WTC11 (cell line): ENCODE measurements around the gene TIMM10B. TPM values are rescaled to one million over a fixed set of nuclear protein-coding genes. Genes with fewer than 3 reads are reported as not detected.

Experiments used
- ATAC-seq: fragments of 200-7000 bp; cut with Tn5 transposase; 2 replicates; pipeline ENCODE4 v1.10.0; 2021; ENCODE audit warnings: mild to moderate bottlenecking, moderate library complexity
- CTCF ChIA-PET: fragments of 300-600 bp; sonication (Branson Sonifier 250); formaldehyde crosslinking; loops from one replicate; lab custom pipeline; 2021; ENCODE audit warnings: antibody characterized with exemption; lab: Charles Lee
- POLR2A ChIA-PET: fragments of 350-600 bp; sonication (Branson Sonifier 250); formaldehyde crosslinking; loops from one replicate; lab custom pipeline; 2021; ENCODE audit warnings: antibody characterized with exemption; lab: Charles Lee
- DNase-seq: peaks from one replicate; pipeline ENCODE4 v3.0.0; 2021; ENCODE audit warnings: low spot score
- H3K27ac Mint-ChIP-seq: 2 replicates; pipeline ENCODE4 v1.8.0; 2021; ENCODE audit warnings: mixed read lengths
- H3K27me3 Mint-ChIP-seq: 2 replicates; pipeline ENCODE4 v1.8.0; 2021; ENCODE audit warnings: low read depth, mild to moderate bottlenecking, moderate library complexity, mixed read lengths
- H3K36me3 Mint-ChIP-seq: 2 replicates; pipeline ENCODE4 v1.8.0; 2021; ENCODE audit warnings: mixed read lengths
- H3K4me1 Mint-ChIP-seq: 2 replicates; pipeline ENCODE4 v1.8.0; 2022; ENCODE audit warnings: mixed read lengths
- H3K4me3 Mint-ChIP-seq: 2 replicates; pipeline ENCODE4 v1.8.0; 2021; ENCODE audit warnings: mild to moderate bottlenecking, moderate library complexity, mixed read lengths
- H3K9me3 Mint-ChIP-seq: 2 replicates; pipeline ENCODE4 v1.8.0; 2021; ENCODE audit warnings: mixed read lengths
- ATF1 ChIP-seq: sonication (generic); formaldehyde crosslinking; IDR thresholded peaks from 2 replicates; pipeline ENCODE4 v1.8.1; 2023; ENCODE audit warnings: mild to moderate bottlenecking, moderate library complexity, missing genetic modification reagents
- E2F1 ChIP-seq: sonication (generic); formaldehyde crosslinking; IDR thresholded peaks from 2 replicates; pipeline ENCODE4 v1.8.0; 2022; ENCODE audit warnings: mild to moderate bottlenecking, missing genetic modification reagents
- ELF4 ChIP-seq: sonication (generic); formaldehyde crosslinking; IDR thresholded peaks from 2 replicates; pipeline ENCODE4 v1.8.1; 2022; ENCODE audit warnings: low read depth, mild to moderate bottlenecking, moderate library complexity, missing genetic modification reagents
- EMX1 ChIP-seq: fragments of 250-450 bp; sonication (Bioruptor Pico); IDR thresholded peaks from 2 replicates; pipeline ENCODE4 v1.8.0; 2021; ENCODE audit warnings: mild to moderate bottlenecking
- GABPB1 ChIP-seq: sonication (generic); formaldehyde crosslinking; IDR thresholded peaks from 2 replicates; pipeline ENCODE4 v1.8.1; 2023; ENCODE audit warnings: mild to moderate bottlenecking, missing genetic modification reagents
- NFYB ChIP-seq: sonication (generic); formaldehyde crosslinking; conservative IDR thresholded peaks from 2 replicates; pipeline ENCODE4 v1.8.0; 2022; ENCODE audit warnings: low read depth, missing genetic modification reagents
- PRRX2 ChIP-seq: fragments of 250-450 bp; sonication (Bioruptor Pico); IDR thresholded peaks from 2 replicates; pipeline ENCODE4 v1.8.0; 2021; ENCODE audit warnings: mild to moderate bottlenecking
- SOX15 ChIP-seq: fragments of 250-450 bp; sonication (Bioruptor Pico); IDR thresholded peaks from 2 replicates; pipeline ENCODE4 v1.9.0; 2021; ENCODE audit warnings: mild to moderate bottlenecking
- STAT6 ChIP-seq: sonication (generic); formaldehyde crosslinking; conservative IDR thresholded peaks from 2 replicates; pipeline ENCODE4 v1.8.1; 2023; ENCODE audit warnings: mild to moderate bottlenecking, low read depth, missing genetic modification reagents, moderate library complexity
- TEAD4 ChIP-seq: sonication (generic); formaldehyde crosslinking; IDR thresholded peaks from 2 replicates; pipeline ENCODE4 v1.8.0; 2022; ENCODE audit warnings: mild to moderate bottlenecking, missing genetic modification reagents
- TP53 ChIP-seq: sonication (generic); formaldehyde crosslinking; IDR thresholded peaks from 2 replicates; pipeline ENCODE4 v1.8.1; 2023; ENCODE audit warnings: mild to moderate bottlenecking, missing genetic modification reagents
- ZBTB21 ChIP-seq: sonication (generic); formaldehyde crosslinking; IDR thresholded peaks from 2 replicates; pipeline ENCODE4 v1.8.1; 2023; ENCODE audit warnings: mild to moderate bottlenecking, missing genetic modification reagents, borderline replicate concordance
- ZNF317 ChIP-seq: sonication (generic); formaldehyde crosslinking; IDR thresholded peaks from 2 replicates; pipeline ENCODE4 v1.8.1; 2023; ENCODE audit warnings: low read depth, mild to moderate bottlenecking, moderate library complexity, missing genetic modification reagents, borderline replicate concordance
- ZNF423 ChIP-seq: fragments of 250-450 bp; sonication (Bioruptor Pico); IDR thresholded peaks from 2 replicates; pipeline ENCODE4 v2.1.2; 2022; ENCODE audit warnings: mild to moderate bottlenecking, moderate library complexity
- ZNF671 ChIP-seq: fragments of 250-450 bp; sonication (Bioruptor Pico); IDR thresholded peaks from 2 replicates; pipeline ENCODE4 v1.8.0; 2021; ENCODE audit warnings: mild to moderate bottlenecking
- total RNA-seq: library from RNA; stranded (reverse); gene quantifications from 3 replicates; pipeline ENCODE4 v1.2.3, GENCODE V29; 2021
- TF ChIP-seq, protein P1 (sequence below): sonication (generic); formaldehyde crosslinking; IDR thresholded peaks from 2 replicates; pipeline ENCODE4 v1.8.1; 2023; ENCODE audit warnings: mild to moderate bottlenecking, missing genetic modification reagents, borderline replicate concordance
- TF ChIP-seq, protein P2 (sequence below): sonication (generic); formaldehyde crosslinking; IDR thresholded peaks from 2 replicates; pipeline ENCODE4 v1.8.1; 2023; ENCODE audit warnings: mild to moderate bottlenecking, missing genetic modification reagents, moderate library complexity
- TF ChIP-seq, protein P3 (sequence below): sonication (generic); formaldehyde crosslinking; IDR thresholded peaks from 2 replicates; pipeline ENCODE4 v1.8.1; 2022; ENCODE audit warnings: low read depth, missing genetic modification reagents, borderline replicate concordance
- TF ChIP-seq, protein P4 (sequence below): sonication (generic); formaldehyde crosslinking; IDR thresholded peaks from 2 replicates; pipeline ENCODE4 v1.8.1; 2022; ENCODE audit warnings: missing genetic modification reagents, borderline replicate concordance

Gene TIMM10B
- total RNA-seq, 1 experiment from 2014 or later: 35.8 TPM

DNA sequence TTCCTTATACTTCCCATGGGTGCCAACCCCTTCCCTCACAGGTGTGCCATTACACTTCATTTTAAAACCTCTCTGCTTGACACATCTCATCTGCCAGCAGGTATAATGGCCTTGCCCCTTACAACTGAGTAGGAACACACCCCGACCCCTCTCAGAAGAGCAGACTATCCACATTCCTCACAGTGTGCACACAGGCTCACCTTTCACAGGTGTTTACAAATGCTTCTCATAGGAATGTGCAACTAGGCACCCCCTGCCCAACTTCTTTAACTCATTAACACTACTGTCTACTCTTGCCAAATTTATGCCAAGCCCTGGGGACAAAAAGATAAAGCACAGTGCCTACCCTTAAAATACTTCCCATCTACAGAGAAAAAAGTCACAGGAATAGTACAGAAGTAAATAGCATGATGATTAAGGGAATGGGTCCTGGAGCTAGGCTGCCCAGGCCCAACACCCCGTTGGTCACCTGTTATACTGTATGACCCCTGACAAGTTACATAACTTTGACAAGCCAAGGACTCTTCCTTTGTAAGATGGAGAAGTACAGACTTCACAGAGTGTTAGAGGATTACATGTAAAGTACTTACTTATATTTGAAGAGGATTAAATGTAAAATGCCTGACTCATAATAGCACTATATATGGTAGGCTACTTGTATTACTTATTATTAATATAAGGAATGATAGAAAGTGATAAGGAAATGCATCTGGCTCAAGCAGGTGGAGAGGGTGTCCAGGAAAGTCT is 22.8 kb upstream of the TIMM10B start:
- Mint-ChIP-seq H3K4me1 (no peaks in the 10 kb centered on the region), H3K36me3 (peaks cover 5% of the 10 kb centered on the region; the same call in 1 of the 2 replicates), H3K4me3 (no peak overlapping the region), H3K9me3 (no peaks in the 10 kb centered on the region), H3K27me3 (no peaks in the 10 kb centered on the region), H3K27ac (no peak overlapping the region)
- no peak for DNase-seq
- no peak for ATAC-seq
- CTCF ChIA-PET: interaction anchor here (2.1 kb wide), 1 partner anchor 15 kb away, joined by 8 read pairs; no protein-coding TSS in a partner anchor
- TF ChIP-seq GABPB1 (CRISPR knock-in tag) (no peak), ZNF423 (no peak), ZNF671 (no peak), ATF1 (CRISPR knock-in tag) (no peak), TP53 (no peak), ZBTB21 (CRISPR knock-in tag) (no peak), SOX15 (CRISPR knock-in tag) (no peak), TEAD4 (CRISPR knock-in tag) (no peak), ELF4 (CRISPR knock-in tag) (no peak), ZNF317 (no peak), NFYB (no peak), EMX1 (CRISPR knock-in tag) (no peak), E2F1 (no peak), STAT6 (CRISPR knock-in tag) (no peak), PRRX2 (CRISPR knock-in tag) (no peak)
- TF ChIP-seq, protein P1, sequence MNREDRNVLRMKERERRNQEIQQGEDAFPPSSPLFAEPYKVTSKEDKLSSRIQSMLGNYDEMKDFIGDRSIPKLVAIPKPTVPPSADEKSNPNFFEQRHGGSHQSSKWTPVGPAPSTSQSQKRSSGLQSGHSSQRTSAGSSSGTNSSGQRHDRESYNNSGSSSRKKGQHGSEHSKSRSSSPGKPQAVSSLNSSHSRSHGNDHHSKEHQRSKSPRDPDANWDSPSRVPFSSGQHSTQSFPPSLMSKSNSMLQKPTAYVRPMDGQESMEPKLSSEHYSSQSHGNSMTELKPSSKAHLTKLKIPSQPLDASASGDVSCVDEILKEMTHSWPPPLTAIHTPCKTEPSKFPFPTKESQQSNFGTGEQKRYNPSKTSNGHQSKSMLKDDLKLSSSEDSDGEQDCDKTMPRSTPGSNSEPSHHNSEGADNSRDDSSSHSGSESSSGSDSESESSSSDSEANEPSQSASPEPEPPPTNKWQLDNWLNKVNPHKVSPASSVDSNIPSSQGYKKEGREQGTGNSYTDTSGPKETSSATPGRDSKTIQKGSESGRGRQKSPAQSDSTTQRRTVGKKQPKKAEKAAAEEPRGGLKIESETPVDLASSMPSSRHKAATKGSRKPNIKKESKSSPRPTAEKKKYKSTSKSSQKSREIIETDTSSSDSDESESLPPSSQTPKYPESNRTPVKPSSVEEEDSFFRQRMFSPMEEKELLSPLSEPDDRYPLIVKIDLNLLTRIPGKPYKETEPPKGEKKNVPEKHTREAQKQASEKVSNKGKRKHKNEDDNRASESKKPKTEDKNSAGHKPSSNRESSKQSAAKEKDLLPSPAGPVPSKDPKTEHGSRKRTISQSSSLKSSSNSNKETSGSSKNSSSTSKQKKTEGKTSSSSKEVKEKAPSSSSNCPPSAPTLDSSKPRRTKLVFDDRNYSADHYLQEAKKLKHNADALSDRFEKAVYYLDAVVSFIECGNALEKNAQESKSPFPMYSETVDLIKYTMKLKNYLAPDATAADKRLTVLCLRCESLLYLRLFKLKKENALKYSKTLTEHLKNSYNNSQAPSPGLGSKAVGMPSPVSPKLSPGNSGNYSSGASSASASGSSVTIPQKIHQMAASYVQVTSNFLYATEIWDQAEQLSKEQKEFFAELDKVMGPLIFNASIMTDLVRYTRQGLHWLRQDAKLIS (CRISPR knock-in tag): no peak
- TF ChIP-seq, protein P2, sequence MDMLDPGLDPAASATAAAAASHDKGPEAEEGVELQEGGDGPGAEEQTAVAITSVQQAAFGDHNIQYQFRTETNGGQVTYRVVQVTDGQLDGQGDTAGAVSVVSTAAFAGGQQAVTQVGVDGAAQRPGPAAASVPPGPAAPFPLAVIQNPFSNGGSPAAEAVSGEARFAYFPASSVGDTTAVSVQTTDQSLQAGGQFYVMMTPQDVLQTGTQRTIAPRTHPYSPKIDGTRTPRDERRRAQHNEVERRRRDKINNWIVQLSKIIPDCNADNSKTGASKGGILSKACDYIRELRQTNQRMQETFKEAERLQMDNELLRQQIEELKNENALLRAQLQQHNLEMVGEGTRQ (CRISPR knock-in tag): no peak
- TF ChIP-seq, protein P3, sequence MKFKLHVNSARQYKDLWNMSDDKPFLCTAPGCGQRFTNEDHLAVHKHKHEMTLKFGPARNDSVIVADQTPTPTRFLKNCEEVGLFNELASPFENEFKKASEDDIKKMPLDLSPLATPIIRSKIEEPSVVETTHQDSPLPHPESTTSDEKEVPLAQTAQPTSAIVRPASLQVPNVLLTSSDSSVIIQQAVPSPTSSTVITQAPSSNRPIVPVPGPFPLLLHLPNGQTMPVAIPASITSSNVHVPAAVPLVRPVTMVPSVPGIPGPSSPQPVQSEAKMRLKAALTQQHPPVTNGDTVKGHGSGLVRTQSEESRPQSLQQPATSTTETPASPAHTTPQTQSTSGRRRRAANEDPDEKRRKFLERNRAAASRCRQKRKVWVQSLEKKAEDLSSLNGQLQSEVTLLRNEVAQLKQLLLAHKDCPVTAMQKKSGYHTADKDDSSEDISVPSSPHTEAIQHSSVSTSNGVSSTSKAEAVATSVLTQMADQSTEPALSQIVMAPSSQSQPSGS: no peak
- TF ChIP-seq, protein P4, sequence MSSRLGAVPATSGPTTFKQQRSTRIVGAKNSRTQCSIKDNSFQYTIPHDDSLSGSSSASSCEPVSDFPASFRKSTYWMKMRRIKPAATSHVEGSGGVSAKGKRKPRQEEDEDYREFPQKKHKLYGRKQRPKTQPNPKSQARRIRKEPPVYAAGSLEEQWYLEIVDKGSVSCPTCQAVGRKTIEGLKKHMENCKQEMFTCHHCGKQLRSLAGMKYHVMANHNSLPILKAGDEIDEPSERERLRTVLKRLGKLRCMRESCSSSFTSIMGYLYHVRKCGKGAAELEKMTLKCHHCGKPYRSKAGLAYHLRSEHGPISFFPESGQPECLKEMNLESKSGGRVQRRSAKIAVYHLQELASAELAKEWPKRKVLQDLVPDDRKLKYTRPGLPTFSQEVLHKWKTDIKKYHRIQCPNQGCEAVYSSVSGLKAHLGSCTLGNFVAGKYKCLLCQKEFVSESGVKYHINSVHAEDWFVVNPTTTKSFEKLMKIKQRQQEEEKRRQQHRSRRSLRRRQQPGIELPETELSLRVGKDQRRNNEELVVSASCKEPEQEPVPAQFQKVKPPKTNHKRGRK (CRISPR knock-in tag): no peak
- POLR2A ChIA-PET: interaction anchor here (0.6 kb wide), 1 partner anchor 12 kb away, joined by 3 read pairs; no protein-coding TSS in a partner anchor
